HG03064 (cell line): ENCODE data around the gene SNAP23.
"Not testable (repeated sequence)": the region's sequence is repeated elsewhere in the genome, so short reads cannot be mapped to it uniquely, and the experiment has no call there.

Source experiments
- ATAC-seq: cut with Tn5 transposase; IDR thresholded peaks from one replicate; pipeline ENCODE4 v1.9.1; 2021; ENCODE audit warnings: low read depth; ENCODE audit not compliant: unreplicated experiment

Gene SNAP23

GRCh38 chr15:42556550-42557207 lies 61.2 kb downstream of the SNAP23 start:
- not testable (repeated sequence) for ATAC-seq

- no peak for ATAC-seq
Measured at GRCh38 chr15:42558739-42559138, 63.3 kb downstream of the SNAP23 start.

GRCh38 chr15:42575188-42576039 lies 80.0 kb downstream of the SNAP23 start, which contains the start of gene STARD9:
Gene STARD9, plus strand, starts transcription at chr15:42575606. Its CDS starts 110 bp downstream, at chr15:42575716.
- ATAC-seq = peak; percentile 86

- ATAC-seq = no peak
Measured at GRCh38 chr15:42576040-42576594, 80.7 kb downstream of the SNAP23 start.

- no peak for ATAC-seq
Measured at GRCh38 chr15:42576776-42577175, 81.3 kb downstream of the SNAP23 start.

- ATAC-seq = no peak
Measured at GRCh38 chr15:42577514-42578031, 82.1 kb downstream of the SNAP23 start.

GRCh38 chr15:42578984-42579537 lies 83.6 kb downstream of the SNAP23 start:
- no peak for ATAC-seq

- no peak for ATAC-seq
Measured at GRCh38 chr15:42581272-42581730, 85.9 kb downstream of the SNAP23 start.
